ENCODE measurements around the gene ABLIM3. TPM values are rescaled to one million over a fixed set of nuclear protein-coding genes. Genes with fewer than 3 reads are reported as not detected.

The ABLIM3 gene
- total and polyA plus RNA-seq, 2 donors (not counting 3 experiments of a cell fraction or from before 2014, with no cell fraction given) = 16.7 to 42.1 TPM

DNA sequence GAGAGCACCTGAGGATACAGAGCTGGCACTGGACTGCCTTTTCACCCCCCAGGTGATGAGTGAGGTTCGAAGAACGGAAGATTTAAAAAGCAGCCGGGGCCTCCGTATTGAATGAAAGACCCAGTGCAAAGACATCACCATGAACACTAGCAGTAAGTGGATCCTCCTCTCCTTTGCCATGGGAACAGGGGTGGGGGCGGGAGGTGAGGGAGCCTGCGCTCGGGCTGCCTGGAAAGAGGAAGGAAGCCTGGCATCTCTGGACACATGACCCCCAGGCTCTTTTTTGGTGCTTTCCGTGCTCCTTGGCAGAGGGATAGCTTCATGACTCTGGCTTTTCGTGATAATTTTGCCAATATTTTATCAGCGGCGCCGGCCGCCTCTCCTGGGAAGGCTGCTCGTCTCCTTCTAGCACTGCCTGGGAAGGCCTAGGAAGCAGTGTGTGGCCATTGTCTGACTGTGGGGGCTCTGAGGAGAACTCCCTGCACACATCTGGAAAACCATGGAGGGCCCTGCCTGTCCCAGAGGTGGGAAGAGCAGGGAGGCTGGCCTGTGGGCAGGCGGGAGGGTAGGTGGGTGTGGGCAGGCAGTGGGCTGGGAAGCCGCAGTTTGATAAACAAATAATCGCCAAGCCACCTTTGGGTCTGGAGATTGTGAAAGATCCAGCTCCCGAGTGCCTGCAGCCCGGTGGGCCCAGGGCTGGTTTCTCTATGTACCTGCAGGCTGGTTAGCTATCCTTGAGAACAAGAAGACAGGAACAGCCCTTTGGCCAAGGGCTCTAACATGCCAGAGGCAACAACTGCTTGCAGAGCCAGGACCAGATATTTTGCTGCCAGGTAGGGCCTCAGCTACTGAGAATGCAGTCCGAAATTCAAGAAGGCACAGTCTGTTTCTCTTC lies 911 bp downstream of the ABLIM3 start:
- peak overlapping the region; percentile 50 for H3K9ac ChIP-seq (replicated peaks; ENCODE audit: extremely low read depth, insufficient read depth, low read length)
- peak overlapping the region; percentile 65 for H3K27ac ChIP-seq (ENCODE audit: insufficient read depth, low read depth, low read length)
- H3K9me1 ChIP-seq (replicated peaks; ENCODE audit: control insufficient read depth, extremely low read depth, insufficient read depth, low read length) = no peaks in the 10 kb centered on the region
- DNase-seq (ENCODE audit: low read depth, low spot score) (peak; percentile 62), FAIRE-seq (peak; percentile 46)
- ChIA-PET CTCF (interaction anchor here (0.6 to 8.1 kb wide), 35 partner anchors 8 to 423 kb away, joined by 3 to 238 read pairs (median 5); no protein-coding TSS in a partner anchor), POLR2A (interaction anchor here (0.5 to 2.0 kb wide), 3 partner anchors 81 to 87 kb away, joined by 4 to 7 read pairs (median 6); no protein-coding TSS in a partner anchor)
- no peaks in the 10 kb centered on the region for H3K27me3 ChIP-seq (ENCODE audit: control insufficient read depth in 2 of 2, insufficient read depth in 2 of 2, low read length in 2 of 2)
- peaks cover 26% of the 10 kb centered on the region for H3K4me1 ChIP-seq (ENCODE audit: control insufficient read depth, extremely low read depth, insufficient read depth, low read length)
- peak overlapping the region; percentile 61 to 82 (median 66) for H3K4me3 ChIP-seq (replicated peaks in 1 of 3; ENCODE audit: insufficient read depth in 1 of 3, low read depth in 1 of 3, low read length in 3 of 3)
- TF ChIP-seq, protein P1, sequence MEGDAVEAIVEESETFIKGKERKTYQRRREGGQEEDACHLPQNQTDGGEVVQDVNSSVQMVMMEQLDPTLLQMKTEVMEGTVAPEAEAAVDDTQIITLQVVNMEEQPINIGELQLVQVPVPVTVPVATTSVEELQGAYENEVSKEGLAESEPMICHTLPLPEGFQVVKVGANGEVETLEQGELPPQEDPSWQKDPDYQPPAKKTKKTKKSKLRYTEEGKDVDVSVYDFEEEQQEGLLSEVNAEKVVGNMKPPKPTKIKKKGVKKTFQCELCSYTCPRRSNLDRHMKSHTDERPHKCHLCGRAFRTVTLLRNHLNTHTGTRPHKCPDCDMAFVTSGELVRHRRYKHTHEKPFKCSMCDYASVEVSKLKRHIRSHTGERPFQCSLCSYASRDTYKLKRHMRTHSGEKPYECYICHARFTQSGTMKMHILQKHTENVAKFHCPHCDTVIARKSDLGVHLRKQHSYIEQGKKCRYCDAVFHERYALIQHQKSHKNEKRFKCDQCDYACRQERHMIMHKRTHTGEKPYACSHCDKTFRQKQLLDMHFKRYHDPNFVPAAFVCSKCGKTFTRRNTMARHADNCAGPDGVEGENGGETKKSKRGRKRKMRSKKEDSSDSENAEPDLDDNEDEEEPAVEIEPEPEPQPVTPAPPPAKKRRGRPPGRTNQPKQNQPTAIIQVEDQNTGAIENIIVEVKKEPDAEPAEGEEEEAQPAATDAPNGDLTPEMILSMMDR (IDR thresholded peaks at IDR 0.05; ENCODE audit: extremely low read depth in 1 of 2, insufficient read depth in 1 of 2, low read depth in 1 of 2, low read length in 2 of 2) = no peak
- peak; percentile 57 for TF ChIP-seq POLR2A (IDR thresholded peaks at IDR 0.05; ENCODE audit: low read depth, low read length)
- no TSS peak for BruUV-seq (replicated peaks)
- H3K36me3 ChIP-seq (ENCODE audit: control insufficient read depth in 2 of 2, extremely low read depth in 1 of 2, insufficient read depth in 2 of 2, low read length in 2 of 2) = no peaks in the 10 kb centered on the region
- dilution Hi-C loops (cut with MboI; ENCODE audit: extremely low pct_ligation_motif_present, low sequenced_read_pairs) (no loop called here), intact Hi-C loops (cut with micrococcal nuclease) (loop anchor here (1.0 kb wide), 4 partner anchors 32 to 123 kb away; no protein-coding TSS in a partner anchor)
- H3K4me2 ChIP-seq (ENCODE audit: insufficient read depth, low read length) = peak overlapping the region; percentile 81
- H3K9me3 ChIP-seq (replicated peaks; ENCODE audit: control insufficient read depth, insufficient read depth, low read length) = no peaks in the 10 kb centered on the region
- H4K20me1 ChIP-seq (replicated peaks; ENCODE audit: control insufficient read depth, extremely low read depth, insufficient read depth, low read length) = no peaks in the 10 kb centered on the region
- H2AFZ ChIP-seq (ENCODE audit: low read depth, low read length) = peak overlapping the region; percentile 90
- H3K79me2 ChIP-seq (ENCODE audit: control insufficient read depth, insufficient read depth, low read length) = peaks cover 29% of the 10 kb centered on the region

DNA sequence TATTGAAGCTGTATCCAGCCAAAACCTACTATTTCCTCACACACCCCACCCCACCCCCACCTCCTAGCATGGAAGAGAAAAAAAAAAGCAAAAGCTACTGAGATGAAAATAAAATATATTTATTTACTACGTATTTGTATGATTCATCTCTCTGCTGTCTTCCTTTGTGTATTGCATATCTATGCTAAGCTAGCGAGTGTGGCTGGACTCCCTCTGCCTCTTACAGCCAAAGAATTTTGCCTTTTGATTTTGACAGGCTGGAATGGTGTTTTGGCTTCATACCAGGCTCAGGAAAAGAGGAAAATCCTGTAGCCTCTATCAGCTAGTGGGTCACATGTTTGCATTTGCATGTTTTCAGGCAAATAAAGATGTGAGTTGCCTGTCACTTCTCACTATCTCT lies 2.2 kb downstream of the ABLIM3 start:
- peak; percentile 78 for FAIRE-seq

More for the DNA sequence above, 2.2 kb downstream of the ABLIM3 start:
- no TSS peak for BruUV-seq (replicated peaks)
- intact Hi-C loops (cut with micrococcal nuclease) = no loop called here
- dilution Hi-C loops (cut with MboI; ENCODE audit: extremely low pct_ligation_motif_present, low sequenced_read_pairs) = no loop called here
- ChIA-PET CTCF (interaction anchor here (0.6 to 8.1 kb wide), 12 partner anchors 9 to 228 kb away, joined by 3 to 238 read pairs (median 4); no protein-coding TSS in a partner anchor), POLR2A (interaction anchor here (0.5 to 1.0 kb wide), 3 partner anchors 83 to 303 kb away, joined by 4 to 10 read pairs (median 6); no protein-coding TSS in a partner anchor)
- Histone ChIP-seq H3K27me3 (ENCODE audit: control insufficient read depth in 2 of 2, insufficient read depth in 2 of 2, low read length in 2 of 2) (no peaks in the 10 kb centered on the region), H3K27ac (ENCODE audit: insufficient read depth, low read depth, low read length) (no peak overlapping the region), H3K9me3 (replicated peaks; ENCODE audit: control insufficient read depth, insufficient read depth, low read length) (no peaks in the 10 kb centered on the region), H4K20me1 (replicated peaks; ENCODE audit: control insufficient read depth, extremely low read depth, insufficient read depth, low read length) (no peaks in the 10 kb centered on the region), H3K4me3 (replicated peaks in 1 of 3; ENCODE audit: insufficient read depth in 1 of 3, low read depth in 1 of 3, low read length in 3 of 3) (no peak overlapping the region), H2AFZ (ENCODE audit: low read depth, low read length) (no peak overlapping the region), H3K79me2 (ENCODE audit: control insufficient read depth, insufficient read depth, low read length) (peaks cover 33% of the 10 kb centered on the region), H3K9ac (replicated peaks; ENCODE audit: extremely low read depth, insufficient read depth, low read length) (peak overlapping the region; percentile 1), H3K9me1 (replicated peaks; ENCODE audit: control insufficient read depth, extremely low read depth, insufficient read depth, low read length) (no peaks in the 10 kb centered on the region), H3K4me1 (ENCODE audit: control insufficient read depth, extremely low read depth, insufficient read depth, low read length) (peaks cover 26% of the 10 kb centered on the region), H3K4me2 (ENCODE audit: insufficient read depth, low read length) (peak overlapping the region; percentile 67), H3K36me3 (ENCODE audit: control insufficient read depth in 2 of 2, extremely low read depth in 1 of 2, insufficient read depth in 2 of 2, low read length in 2 of 2) (no peaks in the 10 kb centered on the region)
- TF ChIP-seq FOS (IDR thresholded peaks at IDR 0.05; ENCODE audit: borderline replicate concordance, insufficient read depth, low read length) (peak; percentile 58), POLR2A (IDR thresholded peaks at IDR 0.05; ENCODE audit: low read depth, low read length) (no peak)
- peak; percentile 56 for DNase-seq (ENCODE audit: low read depth, low spot score)
